BJ (cell line): Measurements from ENCODE around the gene KIR3DL1. TPM values are rescaled to one million over a fixed set of nuclear protein-coding genes. Genes with fewer than 3 reads are reported as not detected.
"Not testable (repeated sequence)": the region's sequence is repeated elsewhere in the genome, so short reads cannot be mapped to it uniquely, and the experiment has no call there.

Source experiments
- CTCF ChIA-PET: fragments of 350-600 bp; formaldehyde crosslinking; extraction: SDS; loops from one replicate; lab custom pipeline; 2021; ENCODE audit warnings: antibody characterized with exemption, inconsistent platforms; lab: Yijun Ruan, JAX
- POLR2A ChIA-PET: fragments of 300-600 bp; sonication (Branson Sonifier 250); formaldehyde crosslinking; extraction: SDS; loops from one replicate; lab custom pipeline; 2021; ENCODE audit warnings: antibody characterized with exemption; lab: Charles Lee
- DNase-seq: peaks from one replicate; pipeline ENCODE4 v3.0.0-alpha.2; 2011; ENCODE audit warnings: low read depth
- H3K27me3 ChIP-seq: 2 replicates; pipeline ENCODE4 v1.6.0; 2011; ENCODE audit warnings: low read length; ENCODE audit not compliant: control insufficient read depth, insufficient read depth
- H3K36me3 ChIP-seq: 2 replicates; pipeline ENCODE4 v1.5.1; 2011; ENCODE audit warnings: low read length; ENCODE audit not compliant: control insufficient read depth, insufficient read depth
- H3K4me3 ChIP-seq: 2 replicates; pipeline ENCODE4 v1.5.1; 2011; ENCODE audit warnings: low read depth, mild to moderate bottlenecking, control low read depth, low read length
- polyA minus RNA-seq: library from RNA; depleted of rRNA, polyadenylated mRNA; stranded (reverse); fragments of >200 nt; gene quantifications from 2 replicates; pipeline ENCODE4 v1.2.3, GENCODE V29; 2011; rRNA and poly(A)+ RNA removed
- polyA plus RNA-seq: library from polyadenylated mRNA; depleted of rRNA; stranded (reverse); fragments of >200 nt; gene quantifications from 2 replicates; pipeline ENCODE4 v1.2.3, GENCODE V29; 2011; rRNA removed

KIR3DL1 gene
- polyA plus RNA-seq (not detected in 2 replicates), polyA minus RNA-seq (not detected in 2 replicates)

DNA sequence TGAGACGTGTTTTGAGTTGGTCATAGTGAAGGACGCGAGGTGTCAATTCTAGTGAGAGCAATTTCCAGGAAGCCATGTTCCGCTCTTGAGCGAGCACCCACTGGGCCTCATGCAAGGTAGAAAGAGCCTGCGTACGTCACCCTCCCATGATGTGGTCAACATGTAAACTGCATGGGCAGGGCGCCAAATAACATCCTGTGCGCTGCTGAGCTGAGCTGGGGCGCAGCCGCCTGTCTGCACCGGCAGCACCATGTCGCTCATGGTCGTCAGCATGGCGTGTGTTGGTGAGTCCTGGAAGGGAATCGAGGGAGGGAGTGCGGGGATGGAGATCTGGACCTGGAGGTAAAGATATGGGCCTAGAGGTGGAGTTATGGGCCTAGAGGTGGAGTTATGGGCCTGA lies at the start of gene KIR3DL1:
Gene KIR3DL1 (plus strand): TSS at position 218 of the 400 bp plus-strand sequence.
- H3K36me3 ChIP-seq, H3K4me3 ChIP-seq, H3K27me3 ChIP-seq, POLR2A ChIA-PET, DNase-seq, CTCF ChIA-PET: not testable (repeated sequence)

DNA sequence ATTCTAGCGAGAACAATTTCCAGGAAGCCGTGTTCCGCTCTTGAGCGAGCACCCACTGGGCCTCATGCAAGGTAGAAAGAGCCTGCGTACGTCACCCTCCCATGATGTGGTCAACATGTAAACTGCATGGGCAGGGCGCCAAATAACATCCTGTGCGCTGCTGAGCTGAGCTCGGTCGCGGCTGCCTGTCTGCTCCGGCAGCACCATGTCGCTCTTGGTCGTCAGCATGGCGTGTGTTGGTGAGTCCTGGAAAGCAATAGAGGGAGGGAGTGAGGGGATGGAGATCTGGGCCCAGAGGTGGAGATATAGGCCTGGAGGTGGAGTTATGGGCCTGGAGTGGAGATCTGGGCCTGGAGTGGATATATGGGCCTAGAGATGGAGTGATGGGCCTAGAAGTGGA lies 46.6 kb upstream of the KIR3DL1 start, which contains the start of gene KIR2DL1:
Gene KIR2DL1 (plus strand): TSS at position 148 of the 400 bp plus-strand sequence. CDS start 58 bp downstream, at position 206.
- H3K4me3 ChIP-seq, H3K36me3 ChIP-seq, CTCF ChIA-PET, H3K27me3 ChIP-seq, DNase-seq, POLR2A ChIA-PET: not testable (repeated sequence)

- H3K27me3 ChIP-seq, POLR2A ChIA-PET, H3K4me3 ChIP-seq, CTCF ChIA-PET, DNase-seq, H3K36me3 ChIP-seq: not testable (repeated sequence)
Measured at GRCh38 chr19:54770511-54770910, 45.8 kb upstream of the KIR3DL1 start.

- H3K36me3 ChIP-seq, CTCF ChIA-PET, H3K4me3 ChIP-seq, H3K27me3 ChIP-seq, POLR2A ChIA-PET, DNase-seq: not testable (repeated sequence)
Measured at GRCh38 chr19:54771018-54771960, 45.0 kb upstream of the KIR3DL1 start.

- DNase-seq, POLR2A ChIA-PET, H3K36me3 ChIP-seq, CTCF ChIA-PET, H3K27me3 ChIP-seq, H3K4me3 ChIP-seq: not testable (repeated sequence)
Measured at GRCh38 chr19:54772666-54773065, 43.6 kb upstream of the KIR3DL1 start.

- POLR2A ChIA-PET, DNase-seq, H3K4me3 ChIP-seq, H3K36me3 ChIP-seq, H3K27me3 ChIP-seq, CTCF ChIA-PET: not testable (repeated sequence)
Measured at GRCh38 chr19:54775095-54775815, 41.0 kb upstream of the KIR3DL1 start.

- H3K4me3 ChIP-seq, CTCF ChIA-PET, DNase-seq, POLR2A ChIA-PET, H3K27me3 ChIP-seq, H3K36me3 ChIP-seq: not testable (repeated sequence)
Measured at GRCh38 chr19:54775830-54776229, 40.4 kb upstream of the KIR3DL1 start.

- CTCF ChIA-PET, H3K36me3 ChIP-seq, DNase-seq, H3K4me3 ChIP-seq, H3K27me3 ChIP-seq, POLR2A ChIA-PET: not testable (repeated sequence)
Measured at GRCh38 chr19:54777851-54778250, 38.4 kb upstream of the KIR3DL1 start.

DNA sequence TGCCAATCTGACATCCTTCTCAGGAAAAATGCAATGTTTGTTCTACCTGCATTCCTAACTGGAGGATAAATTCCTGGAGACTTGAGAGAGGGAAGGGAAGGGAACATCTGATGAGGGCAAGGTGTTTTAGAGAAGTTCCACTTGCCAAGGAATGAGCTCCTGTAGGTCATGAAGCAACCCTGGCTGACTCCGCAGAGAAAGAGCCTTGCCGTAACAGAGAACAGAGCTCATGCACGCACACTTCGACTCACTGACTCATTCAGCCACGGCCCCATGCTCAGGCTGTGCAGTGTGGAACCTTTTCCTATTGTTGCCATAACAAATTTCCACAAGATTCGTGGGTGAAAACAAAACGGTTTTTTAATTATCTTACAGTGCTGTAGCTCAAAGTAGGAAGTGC lies 37.4 kb upstream of the KIR3DL1 start:
- H3K27me3 ChIP-seq, H3K36me3 ChIP-seq, H3K4me3 ChIP-seq, CTCF ChIA-PET, POLR2A ChIA-PET, DNase-seq: not testable (repeated sequence)

DNA sequence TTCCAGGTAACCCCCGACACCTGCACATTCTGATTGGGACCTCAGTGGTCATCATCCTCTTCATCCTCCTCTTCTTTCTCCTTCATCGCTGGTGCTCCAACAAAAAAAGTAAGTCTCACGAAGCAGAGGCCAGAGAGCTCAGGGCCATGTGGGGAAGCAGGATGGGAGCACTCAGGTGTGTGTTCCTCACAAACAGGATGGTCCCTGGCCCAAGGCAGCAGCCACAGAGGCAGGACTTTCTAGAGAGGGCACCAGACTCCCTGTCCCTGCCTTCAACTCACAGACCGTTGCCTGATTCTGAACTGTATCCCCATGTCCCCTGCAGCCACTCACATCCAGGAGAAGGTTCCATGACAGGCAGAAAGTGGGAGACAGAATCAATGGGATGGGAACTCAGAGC lies 33.4 kb upstream of the KIR3DL1 start:
- POLR2A ChIA-PET, DNase-seq, H3K36me3 ChIP-seq, CTCF ChIA-PET, H3K4me3 ChIP-seq, H3K27me3 ChIP-seq: not testable (repeated sequence)

DNA sequence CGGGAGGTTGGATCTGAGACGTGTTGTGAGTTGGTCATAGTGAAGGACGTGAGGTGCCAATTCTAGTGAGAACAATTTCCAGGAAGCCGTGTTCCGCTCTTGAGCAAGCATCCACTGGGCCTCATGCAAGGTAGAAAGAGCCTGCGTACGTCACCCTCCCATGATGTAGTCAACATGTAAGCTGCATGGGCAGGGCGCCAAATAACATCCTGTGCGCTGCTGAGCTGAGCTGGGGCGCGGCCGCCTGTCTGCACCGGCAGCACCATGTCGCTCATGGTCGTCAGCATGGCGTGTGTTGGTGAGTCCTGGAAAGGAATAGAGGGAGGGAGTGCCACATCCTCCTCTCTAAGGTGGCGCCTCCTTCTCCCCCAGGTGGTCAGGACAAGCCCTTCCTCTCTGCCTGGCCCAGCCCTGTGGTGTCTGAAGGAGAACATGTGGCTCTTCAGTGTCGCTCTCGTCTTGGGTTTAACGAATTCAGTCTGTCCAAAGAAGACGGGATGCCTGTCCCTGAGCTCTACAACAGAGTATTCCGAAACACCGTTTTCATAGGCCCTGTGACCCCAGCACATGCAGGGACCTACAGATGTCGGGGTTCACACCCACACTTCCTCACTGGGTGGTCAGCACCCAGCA lies 30.1 kb upstream of the KIR3DL1 start:
- H3K4me3 ChIP-seq, CTCF ChIA-PET, POLR2A ChIA-PET, DNase-seq, H3K36me3 ChIP-seq, H3K27me3 ChIP-seq: not testable (repeated sequence)

- H3K36me3 ChIP-seq, CTCF ChIA-PET, H3K27me3 ChIP-seq, H3K4me3 ChIP-seq, POLR2A ChIA-PET, DNase-seq: not testable (repeated sequence)
Measured at GRCh38 chr19:54788154-54788553, 28.1 kb upstream of the KIR3DL1 start.
